HG02798 (cell line): ENCODE data around the gene NHERF2.
A peak's percentile ranks its signal among the peaks of the same experiment; 100 is the strongest.

ENCODE experiments used
- ATAC-seq: cut with Tn5 transposase; IDR thresholded peaks from one replicate; pipeline ENCODE4 v1.9.1; 2021; ENCODE audit warnings: mild to moderate bottlenecking; ENCODE audit not compliant: unreplicated experiment, poor library complexity

The NHERF2 gene

DNA sequence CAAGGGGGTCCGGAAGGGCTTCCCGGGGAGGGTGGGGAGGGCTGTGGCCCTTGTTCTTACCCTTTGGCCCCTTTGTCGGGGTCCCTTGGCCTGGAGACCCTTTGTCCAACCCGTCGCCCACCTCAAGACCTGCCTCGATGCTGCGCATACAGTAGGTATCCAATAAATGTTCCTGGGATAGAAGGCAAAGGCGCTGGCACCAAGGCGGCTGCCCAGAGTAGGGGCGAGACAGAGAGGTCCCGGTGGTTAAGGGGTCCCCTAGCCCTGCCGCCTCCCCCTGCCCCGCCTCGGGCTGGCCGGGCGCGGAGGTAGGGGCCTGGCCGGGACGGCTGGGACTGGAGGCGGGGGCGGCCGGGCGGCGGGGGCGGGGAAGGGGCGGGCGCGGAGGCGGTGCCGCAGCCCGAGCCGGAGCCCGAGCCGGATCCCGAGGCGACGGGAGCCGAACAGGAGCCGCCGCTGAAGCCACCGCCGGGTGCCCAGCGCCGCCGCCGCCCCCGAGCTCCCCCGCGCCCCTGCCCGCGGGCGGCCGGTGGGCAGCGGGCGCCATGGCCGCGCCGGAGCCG is at the start of gene NHERF2:
NHERF2 (plus strand) TSS at position 442 of the 563 bp plus-strand sequence; CDS start at position 546, 104 bp downstream.
- no peak for ATAC-seq

DNA sequence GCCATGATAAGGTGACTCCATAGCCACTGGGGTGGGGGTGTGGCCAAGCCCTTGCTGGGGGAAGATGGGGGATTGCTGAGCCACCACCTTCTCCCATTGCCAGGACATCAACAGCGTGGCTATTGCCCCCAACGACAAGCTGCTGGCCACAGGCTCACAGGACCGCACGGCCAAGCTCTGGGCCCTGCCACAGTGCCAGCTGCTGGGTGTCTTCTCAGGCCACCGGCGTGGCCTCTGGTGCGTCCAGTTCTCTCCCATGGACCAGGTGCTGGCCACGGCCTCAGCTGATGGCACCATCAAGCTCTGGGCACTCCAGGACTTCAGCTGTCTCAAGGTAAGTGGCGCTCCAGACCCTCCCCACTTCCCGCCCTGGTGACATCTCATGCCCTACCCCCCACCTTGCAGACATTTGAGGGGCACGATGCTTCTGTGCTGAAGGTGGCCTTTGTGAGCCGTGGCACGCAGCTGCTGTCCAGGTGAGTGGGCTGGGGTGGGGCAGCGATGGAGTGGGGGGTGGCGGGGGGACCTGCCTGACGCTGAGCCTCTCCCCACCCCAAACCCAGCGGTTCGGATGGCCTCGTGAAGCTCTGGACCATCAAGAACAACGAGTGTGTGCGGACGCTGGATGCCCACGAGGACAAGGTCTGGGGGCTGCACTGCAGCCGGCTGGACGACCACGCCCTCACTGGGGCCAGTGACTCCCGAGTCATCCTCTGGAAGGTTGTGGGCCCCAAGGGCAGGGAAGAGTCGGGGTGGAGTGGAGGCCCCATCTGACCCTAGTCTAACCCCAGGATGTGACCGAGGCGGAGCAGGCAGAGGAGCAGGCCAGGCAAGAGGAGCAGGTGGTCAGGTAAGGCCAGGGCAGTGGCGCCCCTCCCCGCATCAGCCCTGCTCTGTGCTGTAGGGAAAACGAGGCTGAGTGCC is 49.5 kb upstream of the NHERF2 start:
- no peak for ATAC-seq

DNA sequence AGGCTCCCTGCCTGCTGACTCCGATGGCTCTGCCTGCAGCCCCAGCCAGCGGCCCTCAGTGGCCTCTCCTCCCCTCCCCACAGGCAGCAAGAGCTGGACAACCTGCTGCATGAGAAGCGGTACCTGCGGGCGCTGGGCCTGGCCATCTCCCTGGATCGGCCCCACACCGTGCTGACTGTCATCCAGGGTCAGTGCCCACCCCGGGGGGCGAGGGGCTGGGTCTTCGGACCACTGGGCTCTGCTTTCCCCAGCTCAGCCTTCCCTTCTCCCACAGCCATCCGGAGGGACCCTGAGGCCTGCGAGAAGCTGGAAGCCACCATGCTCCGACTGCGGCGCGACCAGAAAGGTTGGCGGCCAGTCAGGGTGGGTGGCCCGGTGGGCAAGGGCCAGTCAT is 48.8 kb upstream of the NHERF2 start:
- ATAC-seq, result no peak

DNA sequence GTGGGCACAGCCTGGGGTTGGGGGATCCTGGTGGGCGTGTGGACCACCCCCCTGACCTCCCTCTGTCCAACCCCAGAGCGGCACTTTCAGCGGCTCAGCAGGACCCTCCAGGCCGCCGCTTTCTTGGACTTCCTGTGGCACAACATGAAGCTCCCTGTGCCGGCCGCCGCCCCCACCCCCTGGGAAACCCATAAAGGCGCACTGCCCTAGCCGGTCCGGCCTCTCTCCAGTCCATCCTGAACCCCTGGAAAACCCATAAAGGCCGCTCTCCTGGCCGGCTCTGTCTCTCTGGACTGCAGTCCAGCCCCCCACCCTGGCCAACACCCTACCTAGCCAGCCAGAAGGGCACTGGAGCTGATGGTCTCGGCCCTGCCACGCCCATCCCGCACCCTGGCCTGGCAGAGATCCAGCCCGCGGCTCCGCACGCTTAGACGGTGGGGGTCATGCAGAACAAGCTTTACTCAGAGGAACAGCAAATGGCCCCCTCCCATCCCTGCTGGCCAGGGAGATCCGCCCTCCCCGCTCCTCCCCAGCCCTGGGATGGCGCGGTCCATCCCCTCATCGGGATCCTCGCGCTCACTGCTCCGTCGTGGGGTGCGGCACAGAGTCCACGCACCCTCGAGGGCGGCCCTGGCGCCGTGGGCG is 48.1 kb upstream of the NHERF2 start:
- ATAC-seq, result no peak

DNA sequence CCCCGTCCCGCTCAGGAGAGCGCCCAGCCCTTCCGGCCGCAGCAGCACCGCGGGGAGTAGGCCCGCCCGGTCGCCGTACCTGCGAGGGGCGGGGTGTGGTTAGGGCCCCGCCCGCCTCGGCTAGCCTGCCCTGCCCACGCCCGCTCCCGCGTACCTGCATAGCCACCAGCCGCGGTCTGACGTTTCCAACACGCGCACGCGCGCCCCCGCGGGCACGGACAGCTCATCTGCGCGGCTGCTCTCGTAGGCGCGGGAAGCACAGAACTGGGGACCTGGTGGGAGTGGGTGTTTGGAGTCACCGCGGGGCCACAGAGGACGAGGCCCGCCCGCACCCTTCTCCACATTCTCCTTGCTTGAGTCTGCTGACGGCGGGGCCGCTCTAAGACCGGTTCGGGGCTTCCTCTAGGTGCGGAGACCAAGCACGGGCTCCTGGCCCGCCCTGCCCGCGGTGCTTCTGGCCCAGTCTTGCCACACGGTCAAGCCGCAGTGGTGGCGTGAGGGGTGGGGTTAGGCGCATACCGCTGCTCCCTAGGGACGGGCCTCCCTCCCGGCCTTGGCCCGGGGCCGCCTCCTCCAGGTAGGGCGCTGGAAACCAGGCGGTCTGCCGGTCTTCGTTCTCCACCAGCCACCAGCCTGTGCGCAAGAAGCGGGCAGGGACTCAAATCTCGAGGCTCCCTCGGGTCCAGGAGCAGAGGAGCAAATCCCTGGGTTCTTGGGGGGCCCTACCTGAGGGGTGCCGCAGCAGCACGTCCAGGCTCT is 47.3 kb upstream of the NHERF2 start:
- no peak for ATAC-seq

DNA sequence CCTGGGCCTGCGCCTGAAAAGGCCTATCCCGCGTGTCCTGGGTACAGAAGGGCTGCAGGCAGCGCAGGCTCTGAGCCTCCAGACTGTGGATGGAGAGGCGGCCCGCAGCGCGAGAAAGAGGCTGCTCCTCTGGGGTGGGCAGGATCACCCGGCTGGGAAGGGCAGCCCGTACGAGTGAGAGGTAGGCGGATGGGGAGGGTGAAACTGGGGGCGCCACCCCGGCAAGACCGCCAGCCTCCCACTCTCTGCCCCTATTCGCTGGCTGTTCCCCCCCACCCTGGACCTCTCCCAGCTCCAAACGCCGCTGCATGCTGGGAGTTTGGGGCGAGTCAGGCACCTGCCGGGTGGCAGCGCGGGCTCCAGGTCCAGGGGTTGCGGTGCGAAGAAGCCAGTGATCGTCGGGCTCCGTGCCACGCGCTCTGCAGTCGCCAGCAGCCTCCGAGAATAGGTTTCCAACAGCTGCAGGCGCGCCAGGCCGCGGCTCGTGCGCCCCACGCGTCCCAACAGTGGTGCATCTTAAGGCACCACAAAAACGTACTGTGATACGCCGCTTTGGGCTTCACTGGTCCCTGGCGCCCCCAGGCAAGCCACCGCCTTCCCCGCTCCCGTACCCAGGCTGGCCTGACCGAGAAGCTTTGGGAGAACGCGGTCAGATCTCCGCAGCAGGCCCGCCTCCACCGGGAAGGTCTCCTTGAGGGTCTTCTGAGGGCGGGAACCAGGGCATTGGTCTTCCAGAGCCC is 46.5 kb upstream of the NHERF2 start:
- no peak for ATAC-seq

DNA sequence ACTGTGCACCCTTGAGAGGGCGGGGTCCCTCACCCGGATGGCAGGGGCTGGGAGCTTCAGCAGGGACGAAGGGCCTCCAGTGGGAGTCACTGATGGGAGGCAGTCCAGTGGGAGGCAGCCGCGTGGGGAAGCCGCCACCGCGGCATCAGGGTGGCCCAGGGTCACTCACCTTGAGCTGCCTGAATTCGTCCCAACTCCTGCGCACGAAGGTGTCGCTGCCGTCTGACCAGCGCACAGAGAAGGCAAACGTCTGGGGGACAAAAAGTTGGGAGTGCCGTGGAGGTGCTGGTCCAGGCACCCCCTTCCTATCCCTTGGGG is 46.0 kb upstream of the NHERF2 start:
- no peak for ATAC-seq

DNA sequence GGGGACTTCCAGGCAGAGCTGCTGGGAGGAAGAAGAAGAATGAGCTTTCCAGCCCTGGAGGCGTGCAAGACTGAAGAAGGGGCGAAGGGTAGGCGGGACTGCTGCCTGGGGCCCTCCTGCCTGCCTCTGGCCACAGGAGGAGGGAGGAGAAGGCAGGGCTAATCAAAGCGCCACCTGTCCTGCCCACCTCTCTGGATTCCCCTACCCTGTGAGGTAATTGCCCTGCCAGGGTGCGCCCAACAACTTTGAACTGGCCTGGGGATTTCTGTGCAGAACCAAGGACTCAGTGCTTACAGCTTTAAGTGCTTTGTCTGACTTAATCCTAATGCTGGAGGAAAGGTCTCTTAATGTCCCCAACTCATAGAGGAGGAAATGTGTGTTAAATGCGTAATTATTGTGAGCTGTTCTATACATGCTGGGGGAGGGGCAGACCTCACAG is 45.3 kb upstream of the NHERF2 start, which contains the start of gene NOXO1:
NOXO1 (minus strand) TSS at position 72 of the 439 bp plus-strand sequence. CDS start 290 bp downstream, outside the sequence.
- ATAC-seq, result no peak

DNA sequence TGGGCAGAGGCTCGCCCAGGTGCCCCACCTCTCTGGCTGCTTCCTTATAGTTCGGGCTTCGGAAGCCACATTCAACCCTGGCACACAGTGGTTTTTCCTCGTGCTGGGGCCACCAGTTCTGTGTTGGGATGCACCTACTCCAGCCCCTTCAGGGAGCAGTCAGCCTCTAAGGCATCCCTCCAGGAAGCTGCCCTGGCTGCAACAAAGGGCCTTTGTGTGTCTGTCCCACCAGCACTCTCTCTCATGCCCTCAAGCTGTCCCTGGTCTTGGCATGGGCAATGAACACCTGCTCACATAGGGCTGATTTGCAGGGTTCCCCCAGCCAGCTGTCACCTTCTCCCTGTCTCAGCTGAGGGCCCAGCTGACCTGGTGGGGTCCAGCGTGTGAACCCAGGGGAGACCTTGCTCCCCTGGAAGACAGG is 44.7 kb upstream of the NHERF2 start:
- ATAC-seq, result no peak

DNA sequence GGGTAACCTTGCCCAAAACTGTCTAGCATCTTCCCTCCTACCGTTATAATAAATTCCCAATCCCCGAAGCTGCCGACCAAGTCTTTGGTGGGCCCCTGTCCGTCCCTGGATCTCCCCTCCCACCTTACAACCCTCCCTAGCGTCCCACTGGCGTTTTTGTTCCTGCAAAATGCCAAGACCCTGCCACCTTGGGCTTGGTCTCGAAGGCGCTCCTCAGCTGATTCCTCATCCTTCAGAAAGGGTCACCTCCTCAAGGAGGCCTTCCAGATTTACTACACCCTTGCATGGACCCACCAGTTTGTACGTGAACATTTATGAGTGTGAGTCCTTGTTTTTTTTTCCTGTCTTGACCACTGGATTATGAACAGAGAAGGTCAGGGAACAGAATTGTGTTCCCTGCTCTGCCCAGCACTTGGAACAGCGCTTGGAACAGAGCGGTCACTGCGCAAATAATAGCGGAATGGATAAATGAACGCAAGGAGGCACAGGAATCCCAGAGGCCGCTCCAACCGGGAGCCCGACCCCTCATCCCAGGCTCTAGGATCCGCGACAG is 43.6 kb upstream of the NHERF2 start:
- ATAC-seq, result no peak

DNA sequence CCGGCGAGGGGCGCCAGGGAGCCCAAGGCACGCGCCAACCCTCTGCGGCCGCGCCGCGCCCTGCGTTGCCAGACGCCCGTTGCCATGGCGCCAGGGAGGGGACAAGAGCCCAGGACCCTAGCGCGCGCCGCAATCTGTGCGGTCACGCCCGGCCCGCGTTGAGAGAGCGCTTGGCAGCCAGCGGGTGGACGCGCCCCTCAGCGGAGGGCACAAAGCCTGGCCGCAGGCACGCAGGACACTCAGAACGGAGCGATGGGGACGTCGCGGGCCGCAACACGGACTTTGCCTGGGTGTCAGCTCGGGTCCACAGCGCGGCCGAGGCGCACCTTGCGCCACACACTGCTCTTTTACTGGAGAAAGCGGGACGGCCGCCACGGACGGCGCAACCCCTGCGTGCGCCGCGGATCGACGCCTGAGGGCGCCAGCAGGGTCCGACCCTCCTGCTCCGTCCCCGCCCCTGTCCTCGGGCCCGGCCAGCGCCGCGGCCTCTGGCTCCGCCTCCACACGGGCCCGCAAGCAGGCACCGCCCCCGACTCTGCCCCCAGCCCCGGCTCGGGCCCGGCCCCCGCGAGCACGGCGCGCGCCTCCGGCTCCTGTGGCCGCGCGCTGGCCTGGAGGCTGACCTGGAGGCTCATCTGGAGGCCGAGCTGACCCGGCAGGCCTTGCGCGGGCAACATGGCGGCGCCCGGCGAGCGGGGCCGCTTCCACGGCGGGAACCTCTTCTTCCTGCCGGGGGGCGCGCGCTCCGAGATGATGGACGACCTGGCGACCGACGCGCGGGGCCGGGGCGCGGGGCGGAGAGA is 43.0 kb upstream of the NHERF2 start, which contains the start of gene GFER:
GFER (plus strand) TSS at position 650 of the 803 bp plus-strand sequence; CDS start at position 676, 26 bp downstream.
- ATAC-seq, result peak; percentile 91

DNA sequence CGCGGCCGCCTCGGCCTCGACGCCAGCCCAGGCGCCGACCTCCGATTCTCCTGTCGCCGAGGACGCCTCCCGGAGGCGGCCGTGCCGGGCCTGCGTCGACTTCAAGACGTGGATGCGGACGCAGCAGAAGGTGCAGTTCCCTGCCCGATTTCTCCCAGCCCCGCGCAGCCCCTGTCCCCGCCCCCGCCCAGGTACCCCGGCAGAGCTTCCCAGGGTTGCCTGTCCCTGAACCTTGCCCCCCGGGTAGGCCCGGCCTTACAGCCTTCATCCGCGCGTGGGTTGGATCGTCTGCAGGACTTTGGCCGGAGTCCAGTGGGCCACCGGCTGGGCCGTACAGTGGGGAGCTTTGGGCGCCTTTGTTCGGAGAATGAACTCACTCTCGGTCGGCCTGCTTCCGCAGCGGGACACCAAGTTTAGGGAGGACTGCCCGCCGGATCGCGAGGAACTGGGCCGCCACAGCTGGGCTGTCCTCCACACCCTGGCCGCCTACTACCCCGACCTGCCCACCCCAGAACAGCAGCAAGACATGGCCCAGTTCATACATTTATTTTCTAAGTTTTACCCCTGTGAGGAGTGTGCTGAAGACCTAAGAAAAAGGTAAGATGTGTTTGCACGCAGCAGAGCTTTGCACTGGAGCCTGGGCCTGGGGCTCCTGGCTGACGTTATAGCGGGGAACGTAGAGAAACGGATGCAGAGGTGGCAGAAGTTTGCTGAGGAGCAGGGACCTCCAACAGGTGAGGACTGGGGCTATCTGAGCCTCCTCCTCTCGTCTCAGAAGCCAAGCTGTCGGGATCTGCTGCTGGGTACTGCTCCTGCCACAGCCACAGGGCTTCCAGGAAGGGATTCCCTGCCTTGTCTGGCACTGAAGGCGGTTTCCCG is 42.1 kb upstream of the NHERF2 start:
- ATAC-seq, result peak; percentile 5

DNA sequence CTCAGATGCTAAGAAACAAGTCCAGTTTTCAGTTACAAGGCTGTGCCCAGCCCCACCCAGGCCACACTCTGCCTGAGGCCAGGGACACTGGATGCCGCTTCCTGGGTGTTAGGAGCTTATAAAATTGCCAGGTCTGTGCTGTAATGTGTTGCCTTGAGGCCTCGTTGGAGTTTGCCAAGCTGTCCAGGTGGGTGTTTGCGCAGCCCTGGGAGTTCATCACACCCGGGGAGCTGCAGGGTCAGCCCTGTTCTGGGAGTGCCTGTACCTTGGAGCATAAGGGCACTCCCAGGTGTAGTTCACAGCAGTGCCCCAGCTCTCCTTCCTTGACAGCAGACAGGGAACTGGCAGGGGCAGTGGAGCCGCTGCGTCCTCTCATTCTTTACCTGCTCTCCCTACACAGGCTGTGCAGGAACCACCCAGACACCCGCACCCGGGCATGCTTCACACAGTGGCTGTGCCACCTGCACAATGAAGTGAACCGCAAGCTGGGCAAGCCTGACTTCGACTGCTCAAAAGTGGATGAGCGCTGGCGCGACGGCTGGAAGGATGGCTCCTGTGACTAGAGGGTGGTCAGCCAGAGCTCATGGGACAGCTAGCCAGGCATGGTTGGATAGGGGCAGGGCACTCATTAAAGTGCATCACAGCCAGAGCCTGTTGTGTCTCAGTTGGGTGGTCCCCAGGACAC is 41.1 kb upstream of the NHERF2 start:
- no peak for ATAC-seq

DNA sequence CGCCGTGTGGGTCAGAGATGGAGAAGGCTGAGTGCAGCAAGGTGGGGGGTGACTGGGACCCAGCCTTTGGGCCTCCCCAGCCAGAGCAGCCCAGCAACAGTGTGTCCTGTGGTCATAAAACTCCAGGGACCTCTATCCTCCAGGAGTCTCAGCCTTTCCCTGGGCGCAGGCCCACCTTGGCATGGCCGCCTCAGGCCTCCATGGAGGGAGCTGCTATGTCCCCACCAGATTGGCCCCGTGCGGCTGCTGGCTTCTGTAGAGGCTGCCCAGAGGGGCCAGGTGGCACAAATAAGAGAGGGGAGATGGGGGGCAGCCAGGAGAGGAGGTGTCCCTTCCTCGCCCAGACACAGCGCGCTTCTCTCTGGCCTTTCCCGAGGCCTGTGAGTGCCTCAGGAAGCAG is 39.5 kb upstream of the NHERF2 start:
- no peak for ATAC-seq

DNA sequence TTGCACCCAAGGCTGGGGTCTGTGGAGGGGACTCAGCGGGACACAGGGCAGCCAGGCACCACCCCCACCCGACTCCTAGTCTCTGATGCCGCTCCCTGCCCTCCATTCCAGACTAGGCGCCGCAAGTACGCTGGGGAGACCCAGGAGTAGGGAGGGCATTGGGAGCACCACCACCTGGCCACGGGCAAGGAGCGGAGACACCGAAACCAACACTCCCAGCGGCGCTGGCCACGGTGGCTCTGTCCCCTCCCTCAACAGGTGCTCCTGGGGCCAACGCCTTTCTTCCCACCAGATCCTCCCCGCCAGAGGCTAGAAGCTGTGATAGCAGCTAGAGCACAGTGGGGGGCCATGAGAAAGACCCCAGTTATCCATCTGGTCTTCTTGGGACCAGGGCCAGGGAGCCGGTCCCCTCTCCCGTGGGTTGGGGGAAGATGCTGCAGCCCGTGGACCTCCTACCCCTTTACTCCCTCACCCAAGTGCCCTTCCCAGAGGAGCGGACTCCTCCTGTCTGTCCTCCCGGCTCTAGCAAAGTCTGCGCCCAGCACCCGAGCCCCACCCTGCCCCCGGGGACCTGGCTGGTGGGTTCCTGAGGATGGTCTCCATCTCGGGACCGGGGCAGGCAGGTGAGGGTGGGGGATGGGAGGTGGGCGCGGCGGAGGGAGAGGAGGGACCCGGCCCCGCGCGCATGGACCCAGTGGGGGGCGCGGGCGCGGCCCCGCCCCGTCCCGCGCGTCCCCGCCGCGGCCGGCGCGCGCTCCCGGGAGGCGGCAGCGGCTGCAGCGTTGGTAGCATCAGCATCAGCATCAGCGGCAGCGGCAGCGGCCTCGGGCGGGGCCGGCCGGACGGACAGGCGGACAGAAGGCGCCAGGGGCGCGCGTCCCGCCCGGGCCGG is 37.2 kb upstream of the NHERF2 start, which contains the start of gene SYNGR3:
SYNGR3 (plus strand) TSS at position 762 of the 892 bp plus-strand sequence. CDS start 133 bp downstream, outside the sequence.
- no peak for ATAC-seq

DNA sequence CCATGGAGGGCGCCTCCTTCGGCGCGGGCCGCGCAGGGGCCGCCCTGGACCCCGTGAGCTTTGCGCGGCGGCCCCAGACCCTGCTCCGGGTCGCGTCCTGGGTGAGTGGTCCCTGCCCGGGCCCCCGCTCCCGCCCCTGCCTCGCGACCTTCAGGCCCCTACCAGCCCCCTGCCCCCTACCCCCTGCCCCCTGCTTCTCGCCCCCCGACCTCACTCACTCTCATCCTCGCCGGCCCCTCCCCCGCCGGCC is 36.7 kb upstream of the NHERF2 start:
- ATAC-seq, result no peak
